GM18907 (cell line): ENCODE results near the gene NCOA4.
"Not testable (repeated sequence)": the region's sequence is repeated elsewhere in the genome, so short reads cannot be mapped to it uniquely, and the experiment has no call there.

Experiments
- ATAC-seq: cut with Tn5 transposase; IDR thresholded peaks from one replicate; pipeline ENCODE4 v1.9.1; 2021; ENCODE audit warnings: mild to moderate bottlenecking, moderate library complexity; ENCODE audit not compliant: unreplicated experiment

The NCOA4 gene

GRCh38 chr10:46052791-46053375 lies 22.5 kb upstream of the NCOA4 start:
- no peak for ATAC-seq

- no peak for ATAC-seq
Observed at GRCh38 chr10:46052057-46052790, 21.8 kb upstream of the NCOA4 start.

GRCh38 chr10:46050941-46051623 lies 20.7 kb upstream of the NCOA4 start:
- no peak for ATAC-seq

- not testable (repeated sequence) for ATAC-seq
Observed at GRCh38 chr10:46049497-46049831, 19.0 kb upstream of the NCOA4 start.

- ATAC-seq = no peak
Observed at GRCh38 chr10:46048152-46048551, 17.7 kb upstream of the NCOA4 start.

- no peak for ATAC-seq
Observed at GRCh38 chr10:46046261-46046660, 15.8 kb upstream of the NCOA4 start, which contains the start of gene MSMB. TSS of gene MSMB (minus strand) at chr10:46046269. CDS start at chr10:46046237, 32 bp downstream.

GRCh38 chr10:46042527-46042926 lies 12.1 kb upstream of the NCOA4 start:
- no peak for ATAC-seq

- ATAC-seq = no peak
Observed at GRCh38 chr10:46040004-46040403, 9.6 kb upstream of the NCOA4 start.

- no peak for ATAC-seq
Observed at GRCh38 chr10:46037107-46037825, 6.8 kb upstream of the NCOA4 start.

- ATAC-seq = no peak
Observed at GRCh38 chr10:46035923-46036849, 5.8 kb upstream of the NCOA4 start.

- no peak for ATAC-seq
Observed at GRCh38 chr10:46033602-46034011, 3.2 kb upstream of the NCOA4 start.

- ATAC-seq = no peak
Observed at GRCh38 chr10:46031648-46032532, 1.5 kb upstream of the NCOA4 start.

- no peak for ATAC-seq
Observed at GRCh38 chr10:46029461-46030030, 877 bp downstream of the NCOA4 start.

- ATAC-seq = peak; percentile 45
Observed at GRCh38 chr10:46028584-46029460, 1.6 kb downstream of the NCOA4 start.

- no peak for ATAC-seq
Observed at GRCh38 chr10:46026106-46026505, 4.3 kb downstream of the NCOA4 start.

- no peak for ATAC-seq
Observed at GRCh38 chr10:46025406-46025805, 5.0 kb downstream of the NCOA4 start.

- no peak for ATAC-seq
Observed at GRCh38 chr10:46024948-46025347, 5.5 kb downstream of the NCOA4 start.
